Fibroblast of mammary gland (primary cell): Measurements from ENCODE around the gene ZSCAN16.
"Not testable (repeated sequence)": the region's sequence is repeated elsewhere in the genome, so short reads cannot be mapped to it uniquely, and the experiment has no call there.

Experiments
- DNase-seq: peaks from one replicate; pipeline ENCODE4 v3.0.0-alpha.2; 2010; ENCODE audit warnings: low read depth
- H3K4me3 ChIP-seq: 2 replicates; pipeline ENCODE4 v1.5.1; 2011; ENCODE audit warnings: low read depth, mild to moderate bottlenecking, low read length, moderate library complexity; ENCODE audit not compliant: control insufficient read depth
- TF ChIP-seq, protein P1 (sequence below): conservative IDR thresholded peaks from 2 replicates; pipeline ENCODE4 v1.5.1; 2011; ENCODE audit warnings: low read depth, low read length, inconsistent platforms; ENCODE audit not compliant: control insufficient read depth, insufficient read depth

The ZSCAN16 gene

DNA sequence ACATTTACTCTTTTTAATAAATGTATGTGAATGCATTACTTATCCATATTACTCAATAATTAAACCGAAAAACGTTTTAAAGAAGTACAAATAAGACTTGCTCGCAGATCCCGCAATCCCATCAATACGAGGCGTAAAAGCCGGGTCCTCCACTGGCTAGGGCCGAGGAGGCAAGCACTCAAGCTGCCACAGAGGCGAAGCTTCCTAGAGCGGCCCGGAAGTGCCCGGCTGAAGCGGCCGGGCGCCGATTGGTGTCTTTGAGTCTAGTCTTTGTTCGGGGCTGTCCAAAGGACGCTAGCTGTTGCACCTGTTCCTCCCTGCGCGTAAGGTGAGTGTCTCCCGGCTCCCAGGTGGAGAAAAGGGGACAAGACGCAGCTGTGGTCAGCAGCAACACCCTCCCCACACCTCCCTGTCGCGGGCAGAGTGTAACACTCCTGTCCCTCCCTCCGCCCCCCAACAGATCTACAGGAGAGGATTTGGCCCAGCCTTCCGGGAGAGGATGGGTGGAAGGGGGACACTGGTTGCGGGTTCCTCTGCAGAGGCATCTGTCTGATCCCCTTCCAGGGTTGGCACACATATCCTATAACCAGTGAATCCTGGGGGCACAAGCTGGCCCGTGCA lies at the start of gene ZSCAN16:
TSS of gene ZSCAN16 (plus strand) at position 260 of the 621 bp plus-strand sequence. CDS start 835 bp downstream, outside the sequence.
- peak; percentile 79 for DNase-seq
- peak within 1 kb of the TSS; percentile 79 for H3K4me3 ChIP-seq
- TF ChIP-seq, protein P1, sequence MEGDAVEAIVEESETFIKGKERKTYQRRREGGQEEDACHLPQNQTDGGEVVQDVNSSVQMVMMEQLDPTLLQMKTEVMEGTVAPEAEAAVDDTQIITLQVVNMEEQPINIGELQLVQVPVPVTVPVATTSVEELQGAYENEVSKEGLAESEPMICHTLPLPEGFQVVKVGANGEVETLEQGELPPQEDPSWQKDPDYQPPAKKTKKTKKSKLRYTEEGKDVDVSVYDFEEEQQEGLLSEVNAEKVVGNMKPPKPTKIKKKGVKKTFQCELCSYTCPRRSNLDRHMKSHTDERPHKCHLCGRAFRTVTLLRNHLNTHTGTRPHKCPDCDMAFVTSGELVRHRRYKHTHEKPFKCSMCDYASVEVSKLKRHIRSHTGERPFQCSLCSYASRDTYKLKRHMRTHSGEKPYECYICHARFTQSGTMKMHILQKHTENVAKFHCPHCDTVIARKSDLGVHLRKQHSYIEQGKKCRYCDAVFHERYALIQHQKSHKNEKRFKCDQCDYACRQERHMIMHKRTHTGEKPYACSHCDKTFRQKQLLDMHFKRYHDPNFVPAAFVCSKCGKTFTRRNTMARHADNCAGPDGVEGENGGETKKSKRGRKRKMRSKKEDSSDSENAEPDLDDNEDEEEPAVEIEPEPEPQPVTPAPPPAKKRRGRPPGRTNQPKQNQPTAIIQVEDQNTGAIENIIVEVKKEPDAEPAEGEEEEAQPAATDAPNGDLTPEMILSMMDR = no peak

- TF ChIP-seq, protein P1 = no peak
- no peak overlapping the region for H3K4me3 ChIP-seq
- no peak for DNase-seq
Observed at GRCh38 chr6:28078050-28078449, 46.4 kb upstream of the ZSCAN16 start.

DNA sequence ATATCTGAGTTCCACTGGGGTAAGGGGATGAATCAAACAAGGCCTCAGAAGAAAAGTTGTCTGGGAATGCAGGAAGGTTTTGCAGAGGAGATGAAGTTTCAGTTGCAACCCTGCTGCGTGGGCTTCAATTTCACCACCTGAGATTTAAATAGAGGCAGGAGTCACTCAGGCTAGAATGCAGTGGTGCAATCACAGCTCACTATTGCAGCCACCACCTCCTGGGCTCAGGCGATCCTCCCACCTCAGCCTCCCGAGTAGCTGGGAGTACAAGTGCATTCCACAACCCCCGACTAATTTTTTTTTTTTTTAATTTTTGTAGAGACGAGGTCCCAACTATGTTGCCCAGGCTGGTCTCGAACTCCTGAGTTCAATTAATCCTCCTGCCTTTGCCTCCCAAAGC lies 45.6 kb upstream of the ZSCAN16 start:
- DNase-seq = no peak
- TF ChIP-seq, protein P1 = no peak
- H3K4me3 ChIP-seq = no peak overlapping the region

GRCh38 chr6:28080381-28080630 lies 44.1 kb upstream of the ZSCAN16 start, which contains the start of gene ZNF165:
ZNF165 (plus strand) TSS chr6:28080568; CDS start chr6:28085481, 4,913 bp downstream.
- not testable (repeated sequence) for DNase-seq
- peak within 1 kb of the TSS; percentile 97 for H3K4me3 ChIP-seq

DNA sequence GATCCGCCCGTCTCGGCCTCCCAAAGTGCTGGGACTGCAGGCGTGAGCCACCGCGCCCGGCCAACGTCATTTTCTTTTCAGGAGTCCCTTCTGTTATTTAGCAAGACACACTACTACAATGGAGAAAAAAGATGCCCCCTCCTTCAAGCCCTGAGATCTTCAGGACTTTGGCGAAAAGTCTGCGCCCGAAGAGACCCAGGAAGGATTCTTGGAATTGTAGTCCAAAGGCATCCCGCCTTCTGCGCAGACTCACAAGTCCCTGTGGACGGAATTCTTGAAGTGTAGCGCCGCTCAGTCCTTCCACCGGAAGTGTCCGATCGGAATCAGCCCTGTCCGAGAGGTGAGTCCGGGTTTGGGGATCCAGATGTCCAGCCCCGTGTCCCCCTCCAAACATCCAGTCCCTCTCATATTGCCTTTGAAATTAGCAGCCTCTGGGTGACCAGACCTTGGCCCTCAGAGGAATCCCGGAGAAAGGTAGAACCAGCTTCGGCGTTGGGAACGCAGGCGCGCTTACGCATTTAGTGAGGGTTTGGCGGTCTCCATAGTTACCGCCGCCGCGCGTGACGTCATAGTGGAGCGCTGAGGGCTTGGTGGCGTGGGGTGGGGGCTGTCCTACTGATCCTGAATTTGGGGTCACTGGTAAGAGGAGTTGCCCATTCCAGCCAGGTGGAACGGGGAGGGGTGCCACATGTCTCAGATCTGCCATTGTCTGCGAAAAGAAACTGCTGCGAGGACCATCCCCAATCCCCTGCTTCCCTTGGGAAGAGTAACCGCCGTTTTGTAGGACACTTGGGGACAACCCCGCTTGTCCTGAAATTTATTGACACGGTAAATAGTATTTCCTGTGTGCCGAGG lies 43.6 kb upstream of the ZSCAN16 start:
- TF ChIP-seq, protein P1 = no peak
- peak; percentile 98 for DNase-seq
- H3K4me3 ChIP-seq = peak overlapping the region; percentile 97

DNA sequence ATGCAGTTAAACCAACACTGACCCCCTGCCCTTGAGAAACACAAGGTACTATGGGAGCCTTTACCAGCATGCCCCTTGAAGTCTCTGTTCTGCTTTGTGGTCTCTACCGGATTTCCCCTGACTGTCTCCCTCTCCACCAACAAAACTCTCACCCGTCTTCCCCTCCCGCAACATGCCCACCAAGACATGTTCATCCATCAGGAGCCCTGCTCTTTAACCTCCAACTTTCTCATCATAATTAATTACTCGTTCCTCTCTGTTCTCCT lies 43.0 kb upstream of the ZSCAN16 start:
- TF ChIP-seq, protein P1 = no peak
- no peak for DNase-seq
- H3K4me3 ChIP-seq = peak overlapping the region; percentile 97

GRCh38 chr6:28082939-28083338 lies 41.5 kb upstream of the ZSCAN16 start:
- no peak for DNase-seq
- H3K4me3 ChIP-seq = no peak overlapping the region
- TF ChIP-seq, protein P1 = no peak
